HS-5 (cell line): ENCODE measurements around the gene ZDHHC22.

Experiments
- DNase-seq: peaks from one replicate; pipeline ENCODE4 v3.0.0-alpha.2; 2012; ENCODE audit warnings: low read depth

Gene ZDHHC22

DNA sequence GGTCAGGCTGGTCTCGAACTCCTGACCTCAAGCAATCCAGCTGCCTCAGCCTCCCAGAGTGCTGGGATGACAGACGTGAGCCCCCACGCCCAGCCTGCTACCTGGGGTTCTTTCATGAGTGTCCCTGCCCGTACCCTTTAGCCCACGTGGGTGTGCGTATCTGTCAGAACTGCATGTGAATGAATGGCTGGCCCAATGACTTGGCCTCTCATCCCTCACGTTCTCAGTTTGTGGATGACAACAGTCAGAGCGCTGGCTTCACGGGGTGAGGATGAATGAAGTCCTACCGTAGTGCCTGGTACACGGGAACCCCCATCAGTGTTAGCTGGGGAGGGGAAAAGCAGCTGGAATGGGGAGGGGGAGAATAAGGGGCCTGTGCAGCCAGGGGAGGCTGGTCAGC lies 16.1 kb upstream of the ZDHHC22 start:
- DNase-seq = no peak

DNA sequence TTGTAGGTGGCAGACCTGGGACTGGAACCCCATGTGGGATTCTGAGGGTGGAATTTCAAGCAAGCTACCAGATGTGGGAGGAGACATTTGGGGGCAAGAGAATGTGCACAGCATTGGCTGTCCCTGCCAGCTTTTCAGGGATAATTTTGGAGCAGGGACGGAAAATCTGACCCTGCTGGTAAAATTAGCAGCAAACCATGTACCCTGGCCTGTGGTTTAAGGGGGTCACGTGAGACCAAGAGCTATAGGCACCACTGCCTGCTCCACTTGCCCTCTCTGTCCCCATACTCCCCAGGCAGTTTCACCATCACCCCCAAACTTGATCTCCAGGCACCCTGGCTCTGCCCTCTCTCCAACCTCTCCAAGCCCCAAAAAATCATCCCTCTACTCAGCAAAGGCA lies 13.5 kb upstream of the ZDHHC22 start:
- no peak for DNase-seq

DNA sequence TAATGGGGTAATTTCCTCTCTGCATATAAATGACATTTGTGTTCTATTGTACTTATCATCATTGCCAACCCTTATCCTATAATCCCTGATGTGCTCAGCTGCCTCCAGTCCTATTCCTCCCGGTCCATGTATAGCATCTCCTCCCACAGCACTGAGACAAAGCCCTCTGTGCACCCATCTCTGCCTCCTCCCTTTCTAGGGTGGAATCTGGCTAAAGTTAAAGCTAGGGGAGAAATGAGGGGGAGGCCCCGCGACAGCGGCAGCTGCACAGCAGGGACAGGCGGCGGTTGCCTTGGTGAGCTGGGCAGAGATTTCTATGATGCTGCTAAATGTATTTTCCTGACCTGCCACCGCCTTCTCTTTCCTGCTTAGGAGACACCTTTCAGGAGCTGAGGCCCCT lies 12.8 kb upstream of the ZDHHC22 start:
- no peak for DNase-seq

DNA sequence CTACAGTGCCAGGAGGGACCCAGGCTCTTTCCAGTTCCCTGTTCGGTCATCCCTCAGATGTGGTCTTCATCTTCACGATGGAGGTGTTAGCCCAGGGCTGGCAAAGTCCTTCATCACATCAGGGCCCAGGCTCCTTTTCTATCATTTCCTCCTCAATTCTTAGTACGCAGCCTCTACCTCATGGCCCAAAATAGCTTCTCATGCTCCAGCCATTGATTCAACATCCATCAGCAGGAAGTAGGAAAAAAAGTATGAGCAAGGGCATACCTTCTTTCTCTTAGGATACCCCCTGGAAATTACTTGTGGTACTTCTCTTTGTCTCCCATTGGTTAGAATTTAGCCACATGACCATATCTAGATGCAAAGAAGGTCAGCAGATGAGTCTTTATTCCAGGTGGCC lies 12.2 kb upstream of the ZDHHC22 start:
- DNase-seq = no peak

DNA sequence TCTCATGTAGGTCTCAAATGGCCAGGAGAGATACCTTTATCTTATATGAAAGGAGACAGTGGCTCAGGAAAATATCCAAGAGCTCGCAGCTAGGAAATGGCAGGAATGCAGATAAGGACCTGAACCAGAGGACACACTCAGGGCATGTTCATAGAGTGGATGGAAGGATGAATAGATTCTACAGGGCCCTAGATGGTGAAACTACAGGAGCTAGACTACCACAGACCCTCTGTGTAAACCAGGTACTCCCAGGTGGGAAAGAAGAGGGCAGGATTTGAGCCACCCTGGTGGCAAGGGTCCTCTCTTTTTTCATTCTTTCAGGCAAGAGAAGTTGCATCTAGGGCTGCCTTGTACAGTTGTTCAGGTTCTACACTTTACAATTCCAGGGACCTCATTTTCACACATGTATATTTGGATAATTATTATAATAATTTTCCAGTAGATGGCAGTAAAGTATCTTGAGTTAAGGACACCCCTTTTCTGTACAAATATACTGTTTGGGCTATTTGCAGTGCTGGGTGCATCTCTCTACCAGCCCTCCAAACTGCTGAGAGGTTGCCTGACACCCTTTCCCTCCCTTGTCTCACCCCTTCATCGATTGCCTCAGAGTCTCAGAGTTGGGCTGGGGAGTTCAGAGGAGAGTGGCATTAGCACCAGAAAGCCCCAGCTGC lies 10.5 kb upstream of the ZDHHC22 start:
- DNase-seq = no peak

DNA sequence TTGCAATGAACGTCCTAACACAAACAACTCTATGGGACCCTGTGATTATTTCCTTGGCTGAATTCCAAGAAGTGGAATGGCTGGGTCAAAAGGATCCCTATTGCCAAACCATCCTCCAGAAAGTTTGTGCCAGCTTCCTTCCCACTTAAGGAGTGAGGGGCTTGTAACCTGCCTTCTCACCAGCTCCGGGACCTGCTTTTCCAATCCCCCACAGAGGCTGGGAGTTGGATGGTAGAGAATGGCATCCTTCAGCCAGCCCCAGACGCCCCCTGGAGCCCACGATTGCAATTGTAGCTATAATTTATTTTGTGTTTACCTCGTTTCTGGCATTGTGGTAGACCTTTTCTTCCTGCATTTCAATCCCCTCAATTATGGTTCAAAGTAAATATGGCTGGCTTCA lies 9.7 kb upstream of the ZDHHC22 start:
- no peak for DNase-seq

DNA sequence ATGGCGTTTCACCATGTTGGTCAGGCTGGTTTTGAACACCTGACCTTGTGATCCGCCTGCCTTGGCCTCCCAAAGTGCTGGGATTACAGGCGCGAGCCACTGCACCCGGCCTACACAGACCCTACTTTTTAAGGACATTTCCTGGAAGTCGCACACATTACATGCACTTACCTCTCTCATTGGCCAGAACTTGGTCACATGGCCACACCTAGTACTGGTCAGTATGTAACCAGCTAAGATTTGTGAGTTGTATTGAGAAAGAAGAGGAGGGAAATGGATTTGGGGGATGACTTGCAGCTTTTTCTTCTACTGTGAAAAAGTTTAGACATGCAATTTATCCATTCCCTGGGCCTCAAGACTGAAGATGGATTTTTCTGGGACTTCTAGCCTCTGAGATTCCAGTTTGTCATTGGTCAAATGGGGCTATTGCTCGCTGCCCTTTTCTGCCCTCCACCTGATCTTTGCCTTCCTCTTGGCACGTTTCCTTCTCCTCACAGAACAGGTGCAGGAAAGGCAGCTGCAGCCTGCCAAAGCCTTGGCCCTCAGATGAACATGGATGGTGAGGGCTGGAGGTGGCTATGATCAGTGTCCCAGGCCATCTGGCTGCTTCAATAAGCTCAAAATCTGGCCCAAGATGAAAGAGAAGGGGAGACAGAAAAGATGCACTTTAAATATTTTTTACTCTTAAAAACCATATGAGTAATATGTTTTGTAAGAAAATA lies 7.1 kb upstream of the ZDHHC22 start:
- DNase-seq = no peak

DNA sequence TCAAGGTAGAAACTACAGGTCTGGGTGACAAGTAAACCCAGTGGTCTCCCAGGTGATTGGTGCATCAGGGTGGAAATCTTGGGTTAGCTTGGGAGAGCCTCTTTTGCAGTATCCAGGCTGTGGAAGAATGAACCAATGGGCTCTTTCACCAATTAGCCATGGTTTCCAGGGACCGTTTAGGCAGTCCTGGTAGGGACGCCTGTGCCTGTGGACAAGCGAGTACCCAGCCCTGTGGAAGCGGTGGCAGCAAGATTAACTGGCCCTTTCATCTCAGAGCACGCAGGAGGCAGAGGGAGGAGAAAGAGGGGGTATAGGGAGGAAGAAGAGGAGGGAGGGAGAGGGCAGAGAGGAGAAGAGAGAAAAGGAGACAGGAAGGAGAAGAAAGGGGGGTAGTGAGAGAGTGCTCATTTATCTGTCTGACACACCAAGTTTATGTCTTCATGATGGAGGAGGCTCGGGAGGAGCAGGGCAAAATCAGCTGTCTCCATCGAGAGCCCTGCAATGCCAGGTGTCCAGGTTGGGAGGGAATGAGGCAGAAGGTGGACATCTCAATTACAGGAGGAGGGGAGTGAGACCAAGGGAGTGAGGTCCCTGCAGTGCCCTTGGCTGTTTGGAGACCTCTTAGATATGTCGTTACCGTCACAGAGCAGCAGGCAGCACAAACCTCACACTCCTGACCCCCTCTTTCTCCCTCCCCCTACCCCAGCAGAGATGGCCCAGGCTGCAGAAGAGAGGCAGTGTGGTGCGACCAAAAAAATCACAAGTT lies 4.6 kb upstream of the ZDHHC22 start:
- DNase-seq = no peak

DNA sequence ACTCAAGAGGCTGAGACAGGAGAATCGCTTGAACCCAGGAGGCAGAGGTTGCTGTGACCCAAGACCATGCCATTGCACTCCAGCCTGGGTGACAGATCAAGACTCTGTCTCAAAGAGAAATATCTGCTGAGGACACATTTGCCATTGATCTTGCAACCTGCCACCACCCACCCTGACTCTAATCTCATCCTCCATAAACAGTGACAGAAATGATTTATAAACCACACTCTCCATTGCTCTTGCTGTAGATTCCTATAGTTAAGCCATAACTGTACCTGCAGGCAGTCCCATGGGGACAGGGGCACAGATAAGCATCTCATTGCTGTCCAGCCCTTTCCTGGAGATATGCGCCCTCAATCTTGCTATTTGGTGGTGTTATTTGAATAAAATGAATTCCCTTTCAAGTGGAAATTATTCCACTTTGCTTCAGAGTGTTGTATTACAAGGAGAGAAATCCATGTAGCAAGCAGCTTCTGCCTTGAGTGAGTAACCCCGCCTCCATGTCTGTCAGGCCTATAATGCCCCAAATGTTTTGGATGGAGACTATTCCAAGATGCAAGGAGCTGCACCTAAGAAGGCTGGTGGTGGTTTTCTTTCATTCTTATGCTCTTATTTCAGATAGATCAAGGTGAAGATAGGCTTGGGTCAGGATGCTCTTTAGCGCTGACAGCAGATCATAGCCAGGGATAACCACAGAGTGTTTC lies 3.0 kb upstream of the ZDHHC22 start:
- no peak for DNase-seq

DNA sequence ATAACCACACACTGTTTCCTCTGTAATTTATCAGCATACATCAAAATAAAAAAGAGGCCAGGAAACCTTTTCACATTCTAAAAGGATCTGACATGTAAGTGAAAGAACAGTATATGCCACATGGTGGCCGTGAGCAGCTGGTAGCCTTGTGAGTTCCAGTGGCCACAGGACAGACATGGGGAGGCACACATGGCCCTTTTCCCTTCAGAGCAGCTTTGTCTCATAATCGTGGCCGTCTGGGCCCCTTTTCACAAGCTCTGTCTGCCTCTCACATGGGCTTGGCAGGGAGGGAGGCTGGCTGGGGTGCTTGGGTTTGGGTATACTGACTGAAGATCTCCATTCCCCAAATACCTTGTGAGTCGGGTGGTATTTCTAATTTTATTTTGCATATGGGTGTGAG lies 1.5 kb upstream of the ZDHHC22 start:
- no peak for DNase-seq

DNA sequence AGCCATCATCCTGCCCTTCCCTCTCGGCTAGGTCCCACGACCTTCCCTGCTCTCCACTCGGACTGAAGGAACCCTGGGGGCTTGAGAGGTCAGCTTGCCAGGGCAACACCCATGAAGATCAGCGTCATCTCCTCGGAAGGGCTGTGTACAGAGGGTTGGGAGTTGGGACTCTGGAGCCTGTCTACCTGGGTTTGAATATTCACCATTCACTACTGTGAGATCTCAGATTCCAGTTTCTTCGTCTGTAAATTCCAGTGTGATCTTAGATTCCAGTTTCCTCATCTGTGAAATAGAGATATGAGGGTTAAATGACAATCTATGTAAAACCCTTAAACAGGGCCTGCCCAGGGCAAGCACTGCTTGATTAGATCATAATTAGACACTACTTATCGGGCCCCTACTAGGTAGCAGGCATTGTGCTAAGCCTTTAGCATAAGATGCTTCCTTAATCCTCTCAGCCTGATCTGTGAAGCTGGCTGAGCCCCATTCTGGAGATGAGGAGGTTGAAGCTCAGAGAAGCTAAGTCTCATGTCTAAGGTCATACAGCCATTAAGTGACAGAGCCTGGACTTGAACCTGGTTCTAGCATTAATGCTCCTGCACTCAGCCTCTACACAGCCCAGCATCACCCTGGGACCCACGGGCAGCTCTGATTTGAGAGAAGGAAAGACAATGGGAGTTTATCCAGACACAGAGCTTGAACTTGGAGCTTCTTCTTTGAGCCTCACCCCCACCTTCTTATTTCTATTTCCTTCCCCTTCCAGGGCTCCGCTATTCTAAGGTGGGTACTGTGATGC lies 612 bp upstream of the ZDHHC22 start:
- DNase-seq = no peak

DNA sequence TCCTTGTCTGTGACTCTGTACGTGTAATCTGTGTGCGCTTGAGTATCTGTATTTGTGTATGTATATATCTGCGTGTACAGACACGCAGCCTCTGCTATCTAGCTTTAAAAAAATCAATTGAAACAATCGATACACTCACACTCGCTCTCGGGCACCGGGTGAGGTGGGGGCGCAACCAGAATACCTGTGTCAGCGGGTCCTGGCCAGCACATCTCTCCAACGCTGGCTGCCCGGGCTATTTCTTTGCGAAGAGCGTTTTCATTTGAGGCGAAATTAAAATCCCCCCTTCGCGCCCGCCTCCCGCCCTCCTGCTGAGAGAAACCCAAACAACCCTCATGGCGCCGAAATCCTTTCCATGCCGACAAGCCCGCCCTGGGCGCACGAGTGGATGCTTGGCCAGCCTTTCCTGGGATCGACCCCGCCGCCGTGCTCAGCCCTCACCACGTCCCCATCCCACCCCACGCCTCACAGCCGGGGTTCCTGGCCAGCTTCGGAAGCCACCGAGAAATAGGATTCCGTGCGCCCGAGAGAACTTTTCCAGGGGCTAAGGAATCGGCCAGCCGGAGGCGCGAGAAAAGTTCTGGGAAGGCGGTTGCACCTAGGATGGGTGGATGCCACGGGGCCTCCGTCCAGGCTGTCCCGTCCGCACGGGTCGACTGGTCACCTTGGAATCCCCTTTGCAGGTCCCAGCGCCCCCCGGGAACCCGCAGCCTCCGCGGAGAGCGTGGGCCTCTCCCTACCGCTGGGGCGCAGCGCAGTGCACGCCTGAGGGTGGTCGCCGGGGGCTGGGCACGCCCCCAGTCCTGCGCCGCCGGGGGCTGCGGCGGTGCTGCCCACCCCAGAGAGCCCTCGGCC lies 1.0 kb downstream of the ZDHHC22 start:
- no peak for DNase-seq

DNA sequence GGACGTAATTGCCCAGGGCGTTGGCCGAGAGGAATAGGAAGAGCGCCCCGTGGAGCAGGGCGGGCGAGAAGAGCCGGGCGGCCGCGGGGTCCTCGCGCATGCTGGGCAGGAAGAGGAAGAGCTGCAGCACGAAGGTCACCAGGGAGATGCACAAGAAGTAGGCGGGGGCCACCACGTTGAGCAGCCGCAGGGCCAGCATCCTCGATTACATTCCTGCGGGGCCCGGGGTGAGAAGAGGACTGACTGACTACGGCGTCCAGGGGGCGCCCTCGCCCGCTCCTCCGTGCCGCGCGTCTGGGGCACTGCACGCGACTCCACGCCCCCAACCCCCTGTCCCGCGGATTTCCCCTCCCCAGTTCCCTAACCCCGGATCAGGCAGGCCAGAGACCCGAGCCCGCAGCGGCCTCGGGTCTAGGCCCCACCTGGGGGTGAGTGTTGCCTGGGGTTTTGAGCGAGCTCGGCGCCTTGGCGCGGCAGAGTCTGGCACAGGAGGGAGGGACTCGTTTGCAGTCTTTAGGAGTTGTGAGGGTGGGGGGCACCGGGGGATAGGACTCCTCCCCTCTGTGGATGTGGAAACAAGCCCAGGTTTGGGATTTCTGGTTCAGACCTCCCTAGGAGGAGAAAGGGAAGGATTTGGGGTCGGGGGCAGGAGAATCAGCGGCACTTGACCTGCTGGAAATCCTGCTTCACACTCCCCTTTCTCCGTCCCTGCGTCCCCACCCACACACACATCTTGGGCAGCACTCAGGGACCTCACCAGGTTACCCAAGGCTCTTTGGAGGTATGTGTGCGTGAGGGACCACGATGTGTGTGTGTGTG lies 1.8 kb downstream of the ZDHHC22 start:
- no peak for DNase-seq

DNA sequence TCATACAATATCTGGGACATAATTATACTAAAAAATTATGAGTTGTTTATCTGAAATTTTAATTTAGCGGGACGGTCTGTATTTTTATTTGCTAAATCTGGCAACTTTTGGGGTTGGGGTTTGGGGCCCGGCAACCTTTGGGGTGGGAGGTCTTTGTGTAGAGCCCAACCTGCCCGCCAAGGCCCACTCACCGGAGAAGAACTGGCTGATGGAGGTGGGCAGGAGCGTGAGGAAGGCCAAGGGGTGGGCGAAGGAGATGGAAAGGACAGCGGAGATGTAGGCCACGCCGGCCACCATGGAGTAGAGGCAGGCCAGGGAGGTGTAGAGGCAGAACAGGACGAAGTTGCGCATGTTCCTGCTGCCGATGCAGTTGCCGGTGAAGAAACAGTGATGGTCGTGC lies 2.6 kb downstream of the ZDHHC22 start:
- DNase-seq = no peak

DNA sequence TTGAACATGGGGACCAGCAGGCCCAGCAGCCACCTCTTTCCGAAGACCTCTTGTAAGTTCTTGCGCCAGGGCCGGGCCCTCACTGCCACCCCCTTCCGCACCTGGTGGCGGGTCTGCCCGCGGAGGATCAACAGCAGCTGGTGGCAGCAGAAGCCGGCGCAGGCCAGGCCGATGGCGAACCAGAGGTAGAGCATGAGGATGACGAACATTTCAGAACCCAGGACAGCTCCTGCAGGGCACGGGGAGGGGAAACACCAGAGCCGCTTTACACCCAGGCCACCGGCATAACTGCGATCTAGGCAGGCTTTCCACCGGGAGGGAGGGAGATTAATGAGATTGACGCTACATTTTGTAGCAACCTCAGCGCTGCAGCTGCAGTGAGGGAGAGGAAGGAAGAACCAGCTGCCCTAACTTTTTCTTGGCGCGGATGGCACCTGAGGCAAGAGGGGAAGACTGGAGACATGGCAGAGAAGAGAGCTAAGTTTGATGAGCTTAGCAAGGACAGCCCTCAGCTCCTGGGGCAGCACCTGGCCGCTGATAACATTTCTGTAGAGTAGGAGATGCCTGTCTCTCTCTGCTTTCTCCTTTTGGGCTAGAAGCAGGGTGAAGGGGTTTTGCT lies 7.8 kb downstream of the ZDHHC22 start:
- DNase-seq = no peak

DNA sequence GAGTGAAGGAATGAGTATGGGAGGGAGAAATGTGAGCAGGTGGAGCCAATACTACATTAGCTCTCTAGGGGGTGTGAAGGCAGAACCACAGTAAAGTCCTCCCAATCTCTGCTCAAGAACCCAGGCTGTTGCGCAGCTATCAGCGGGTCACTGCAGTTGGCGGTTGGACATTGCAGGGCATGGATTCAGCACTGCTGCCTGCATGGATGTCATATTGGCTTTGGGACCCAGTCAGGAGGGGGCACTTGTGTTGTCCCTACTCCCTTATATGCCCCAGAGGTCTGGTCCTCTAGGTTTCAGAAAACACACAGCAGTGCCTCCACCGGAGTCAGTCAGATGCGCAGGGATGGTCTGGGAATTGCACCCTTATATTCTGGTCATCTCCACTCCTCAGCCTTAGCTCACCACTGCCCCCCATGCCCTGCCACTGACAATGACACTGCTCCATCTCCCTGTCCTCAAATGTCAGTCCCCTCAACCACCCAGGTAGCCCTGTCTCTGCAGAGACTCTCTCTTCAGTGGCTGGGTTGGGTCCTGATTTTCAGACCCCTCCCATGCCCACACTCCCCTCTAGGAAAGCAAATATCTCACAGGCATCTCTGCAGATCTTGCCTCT lies 9.6 kb downstream of the ZDHHC22 start:
- no peak for DNase-seq

DNA sequence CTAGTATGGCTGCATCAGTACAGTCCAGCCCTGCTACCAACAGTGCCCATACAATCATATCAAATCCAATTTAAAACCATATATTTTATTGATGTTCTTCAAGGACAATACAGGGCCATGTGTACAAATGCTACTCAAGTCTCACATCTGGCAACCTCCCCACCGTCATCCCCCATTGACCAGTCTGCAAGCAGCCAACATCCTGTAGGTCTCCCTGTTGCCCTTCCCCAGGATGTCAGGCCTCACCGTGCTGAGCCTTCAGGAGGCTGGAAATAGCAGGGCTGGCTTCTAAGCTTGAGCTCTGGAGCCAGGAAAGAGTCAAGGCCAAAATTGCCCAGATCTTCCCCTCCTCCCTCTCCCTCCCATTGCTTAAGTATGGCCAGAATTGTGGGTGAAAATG lies 10.4 kb downstream of the ZDHHC22 start:
- no peak for DNase-seq

DNA sequence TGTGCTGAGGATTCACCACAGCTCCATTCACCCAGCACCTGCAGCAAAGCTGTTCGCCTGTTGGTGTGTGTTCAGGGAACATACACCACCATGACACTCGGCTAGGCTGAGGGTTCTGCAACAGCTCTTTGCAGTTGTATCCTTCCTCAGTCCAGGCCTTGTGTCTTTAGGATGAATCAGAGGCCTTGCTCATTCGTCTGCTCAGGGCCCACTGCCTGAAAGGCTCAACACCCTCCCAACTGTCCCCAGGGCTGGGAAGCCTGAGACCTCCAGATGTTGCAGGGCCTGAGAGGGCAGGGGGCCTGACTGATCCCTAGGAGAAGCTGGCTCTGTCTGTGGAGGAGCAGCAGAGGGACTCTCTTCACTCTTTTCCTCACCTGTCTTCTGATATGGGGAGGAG lies 11.2 kb downstream of the ZDHHC22 start:
- DNase-seq = no peak

DNA sequence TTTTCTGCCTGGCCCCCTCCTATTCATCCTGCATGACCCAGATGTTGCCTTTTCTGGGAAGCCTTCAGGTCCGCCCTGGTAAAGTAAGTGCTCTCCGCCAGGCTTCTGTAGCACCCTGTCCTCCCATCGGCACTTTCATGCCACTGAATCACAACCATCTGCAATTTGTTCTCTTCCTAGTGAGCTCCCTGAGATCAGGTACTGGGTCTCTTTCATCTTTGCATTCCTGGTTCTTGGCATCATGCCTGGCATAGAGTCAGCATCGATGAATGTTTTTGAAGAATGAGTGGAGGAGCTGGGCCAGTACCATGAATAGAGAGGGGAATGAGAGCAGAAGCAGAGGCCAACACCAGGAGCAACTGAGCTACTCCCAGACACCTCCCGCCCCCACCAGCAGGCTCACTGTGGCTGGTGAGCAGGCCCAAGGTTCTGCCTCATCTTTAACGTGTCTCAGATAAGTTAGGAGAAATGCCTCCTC lies 13.1 kb downstream of the ZDHHC22 start:
- no peak for DNase-seq
